Measurements from ENCODE around the gene IL22RA2.

The IL22RA2 gene

GRCh38 chr6:137119196-137120104, 54.0 kb downstream of the IL22RA2 start:
- no peak for ATAC-seq (ENCODE audit: low read depth)
- no peak for TF ChIP-seq CTCF (IDR thresholded peaks at IDR 0.05; ENCODE audit: poor library complexity, severe bottlenecking)
- peaks cover 3% of the 10 kb centered on the region for H3K9me3 ChIP-seq (ENCODE audit: severe bottlenecking)

GRCh38 chr6:137117581-137117980, 55.9 kb downstream of the IL22RA2 start:
- no peaks in the 10 kb centered on the region for H3K27me3 ChIP-seq (ENCODE audit: insufficient read depth, poor library complexity, severe bottlenecking)
- H3K27ac ChIP-seq (ENCODE audit: poor library complexity, severe bottlenecking) = no peak overlapping the region
- H3K36me3 ChIP-seq (ENCODE audit: low read depth) = no peaks in the 10 kb centered on the region
- DNase-seq (ENCODE audit: low spot score) (no peak), ATAC-seq (ENCODE audit: low read depth) (no peak)
- no peaks in the 10 kb centered on the region for H3K4me1 ChIP-seq (ENCODE audit: insufficient read depth, poor library complexity, severe bottlenecking)
- no peak for TF ChIP-seq CTCF (IDR thresholded peaks at IDR 0.05; ENCODE audit: poor library complexity, severe bottlenecking)
- H3K4me3 ChIP-seq (ENCODE audit: severe bottlenecking) = no peak overlapping the region
- H3K9me3 ChIP-seq (ENCODE audit: severe bottlenecking) = peaks cover 3% of the 10 kb centered on the region

More at GRCh38 chr6:137119196-137120104, 54.0 kb downstream of the IL22RA2 start:
- Histone ChIP-seq H3K36me3 (ENCODE audit: low read depth) (no peaks in the 10 kb centered on the region), H3K4me3 (ENCODE audit: severe bottlenecking) (no peak overlapping the region), H3K27me3 (ENCODE audit: insufficient read depth, poor library complexity, severe bottlenecking) (no peaks in the 10 kb centered on the region), H3K4me1 (ENCODE audit: insufficient read depth, poor library complexity, severe bottlenecking) (peaks cover 4% of the 10 kb centered on the region), H3K27ac (ENCODE audit: poor library complexity, severe bottlenecking) (no peak overlapping the region)
- DNase-seq (ENCODE audit: low spot score) = no peak

GRCh38 chr6:137116807-137117206, 56.6 kb downstream of the IL22RA2 start:
- peaks cover 3% of the 10 kb centered on the region for H3K9me3 ChIP-seq (ENCODE audit: severe bottlenecking)
- DNase-seq (ENCODE audit: low spot score) = no peak
- H3K36me3 ChIP-seq (ENCODE audit: low read depth) = no peaks in the 10 kb centered on the region
- no peak overlapping the region for H3K27ac ChIP-seq (ENCODE audit: poor library complexity, severe bottlenecking)
- no peaks in the 10 kb centered on the region for H3K27me3 ChIP-seq (ENCODE audit: insufficient read depth, poor library complexity, severe bottlenecking)
- no peak for TF ChIP-seq CTCF (IDR thresholded peaks at IDR 0.05; ENCODE audit: poor library complexity, severe bottlenecking)
- H3K4me3 ChIP-seq (ENCODE audit: severe bottlenecking) = no peak overlapping the region
- ATAC-seq (ENCODE audit: low read depth) = no peak
- peaks cover 3% of the 10 kb centered on the region for H3K4me1 ChIP-seq (ENCODE audit: insufficient read depth, poor library complexity, severe bottlenecking)

- DNase-seq (ENCODE audit: low spot score) = no peak
Measured at GRCh38 chr6:137115658-137116057, 57.8 kb downstream of the IL22RA2 start.

More at GRCh38 chr6:137115658-137116057, 57.8 kb downstream of the IL22RA2 start:
- Histone ChIP-seq H3K36me3 (ENCODE audit: low read depth) (no peaks in the 10 kb centered on the region), H3K27ac (ENCODE audit: poor library complexity, severe bottlenecking) (no peak overlapping the region), H3K27me3 (ENCODE audit: insufficient read depth, poor library complexity, severe bottlenecking) (no peaks in the 10 kb centered on the region), H3K9me3 (ENCODE audit: severe bottlenecking) (peaks cover 3% of the 10 kb centered on the region), H3K4me1 (ENCODE audit: insufficient read depth, poor library complexity, severe bottlenecking) (peaks cover 5% of the 10 kb centered on the region), H3K4me3 (ENCODE audit: severe bottlenecking) (no peak overlapping the region)
- ATAC-seq (ENCODE audit: low read depth) = no peak
- no peak for TF ChIP-seq CTCF (IDR thresholded peaks at IDR 0.05; ENCODE audit: poor library complexity, severe bottlenecking)

Data from RWPE2 (cell line).